GM12892 (cell line): ENCODE measurements around the gene TMBIM1.

Experiments
- POLR2A ChIP-seq: IDR thresholded peaks from 2 replicates; pipeline ENCODE4 v1.6.1; 2011; ENCODE audit warnings: low read depth, low read length, control low read depth
- POLR2AphosphoS5 ChIP-seq: IDR thresholded peaks from 2 replicates; pipeline ENCODE4 v1.6.1; 2011; ENCODE audit warnings: low read depth, low read length, control low read depth
- TAF1 ChIP-seq: IDR thresholded peaks from 2 replicates; pipeline ENCODE4 v1.6.1; 2011; ENCODE audit warnings: low read depth, mild to moderate bottlenecking, control low read depth, low read length, borderline replicate concordance

DNA sequence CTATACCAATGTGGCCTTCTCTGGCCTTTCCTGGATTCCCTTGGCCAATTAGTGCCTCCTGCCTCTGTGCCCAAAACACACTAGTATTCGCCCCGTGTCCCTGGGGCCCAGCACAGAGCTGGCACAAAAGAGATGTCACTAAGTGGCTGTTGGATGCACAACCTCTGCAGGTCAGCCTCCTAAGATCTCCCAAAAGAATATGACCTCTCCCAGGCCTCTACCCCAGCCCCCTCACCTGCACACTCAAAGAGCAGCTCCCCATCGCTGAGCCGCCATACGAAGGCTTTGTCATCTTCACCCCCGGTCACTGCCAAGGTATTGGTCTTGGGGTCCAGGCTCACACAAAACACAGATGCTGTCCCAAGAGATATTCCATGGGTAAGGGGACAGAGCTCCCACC lies 25.0 kb downstream of the TMBIM1 start:
- TF ChIP-seq TAF1 (no peak), POLR2AphosphoS5 (no peak), POLR2A (no peak)
